ENCODE data around the gene DMBT1.
"Not testable (repeated sequence)": the region's sequence is repeated elsewhere in the genome, so short reads cannot be mapped to it uniquely, and the experiment has no call there.

DMBT1 gene

DNA sequence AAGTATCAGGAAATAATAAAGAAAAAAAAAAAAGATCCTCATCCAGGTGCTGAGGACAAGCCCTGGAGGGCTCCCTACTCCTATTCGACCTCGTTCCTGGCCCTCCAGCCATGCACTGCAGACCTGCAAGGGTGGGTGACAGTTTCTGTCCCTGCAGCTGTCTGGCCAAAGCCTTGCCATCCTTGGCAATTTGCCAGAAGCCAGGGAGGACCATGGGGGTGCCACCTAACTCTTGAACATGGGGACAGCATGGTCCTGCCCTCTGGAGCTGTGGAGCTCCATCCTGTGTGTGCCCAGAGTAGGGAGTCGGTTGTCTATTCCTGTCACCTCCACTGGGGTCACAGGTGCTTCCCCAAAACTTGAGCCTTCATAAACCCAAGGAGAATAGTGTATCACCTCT, 27.8 kb downstream of the DMBT1 start:
- no peak for DNase-seq

DNA sequence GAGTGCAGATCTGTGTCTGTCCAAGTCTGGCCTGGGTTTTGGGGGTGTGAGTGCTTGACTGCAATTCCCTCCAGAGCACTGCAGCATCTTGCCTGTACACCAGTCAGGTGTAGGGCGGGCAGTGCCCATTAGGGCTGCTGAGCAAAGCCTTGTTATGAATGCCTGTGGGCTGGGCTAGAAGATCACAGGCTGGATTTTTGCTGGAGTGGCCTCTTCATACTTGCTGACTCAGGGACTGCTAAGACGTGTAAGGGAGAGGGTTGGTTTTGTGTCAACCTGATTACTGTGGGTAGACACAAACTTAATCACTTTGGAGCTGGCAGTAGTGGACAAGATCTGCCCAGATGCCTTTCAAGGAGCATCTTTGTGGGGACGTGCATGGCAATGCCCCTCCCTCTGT, 29.6 kb downstream of the DMBT1 start:
- DNase-seq, result no peak

DNA sequence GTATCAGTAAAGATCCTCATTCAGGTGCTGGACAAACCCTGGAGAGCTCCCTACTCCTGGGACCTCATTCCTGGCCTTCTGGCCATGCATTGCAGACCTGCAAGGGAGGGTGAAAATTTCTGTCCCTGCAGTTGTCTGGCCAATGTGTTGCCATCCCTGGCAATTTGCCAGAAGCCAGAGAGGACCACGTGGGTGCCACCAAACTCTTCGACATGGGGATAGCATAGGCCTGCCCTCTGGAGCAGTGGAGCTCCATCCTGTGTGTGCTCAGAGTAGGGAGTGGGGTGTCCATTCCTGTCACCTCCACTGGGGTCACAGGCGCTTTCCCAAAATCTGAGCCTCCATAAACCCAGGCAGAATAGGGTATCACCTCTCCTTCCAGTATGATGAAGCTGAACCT, 31.2 kb downstream of the DMBT1 start:
- no peak for DNase-seq

- no peak for DNase-seq
Measured at GRCh38 chr10:122592161-122592560, 31.6 kb downstream of the DMBT1 start.

DNA sequence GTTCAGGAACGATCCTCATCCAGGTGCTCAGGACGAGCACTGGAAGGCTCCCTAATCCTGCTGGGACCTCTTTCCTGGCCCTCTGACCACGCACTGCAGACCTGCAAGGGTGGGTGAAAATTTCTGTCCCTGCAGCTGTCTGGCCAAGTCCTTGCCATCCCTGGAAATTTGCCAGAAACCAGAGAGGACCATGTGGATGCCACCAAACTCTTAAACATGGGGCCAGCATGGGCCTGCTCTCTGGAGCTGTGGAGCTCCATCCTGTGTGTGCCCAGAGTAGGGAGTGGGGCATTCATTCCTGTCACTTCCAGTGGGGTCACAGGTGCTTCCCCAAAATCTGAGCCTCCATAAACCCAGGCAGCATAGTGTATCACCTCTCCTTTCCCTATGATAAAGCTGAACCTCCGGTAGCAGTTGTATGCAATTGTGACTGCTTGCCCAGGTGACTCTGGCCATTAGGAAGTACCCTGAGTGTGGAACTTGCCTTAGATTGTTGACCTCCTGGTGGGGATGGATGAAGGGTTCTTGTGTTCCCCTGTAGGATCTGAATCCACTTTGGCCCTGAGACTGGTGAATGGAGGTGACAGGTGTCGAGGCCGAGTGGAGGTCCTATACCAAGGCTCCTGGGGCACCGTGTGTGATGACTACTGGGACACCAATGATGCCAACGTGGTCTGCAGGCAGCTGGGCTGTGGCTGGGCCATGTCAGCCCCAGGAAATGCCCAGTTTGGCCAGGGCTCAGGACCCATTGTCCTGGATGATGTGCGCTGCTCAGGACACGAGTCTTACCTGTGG, 57.1 kb downstream of the DMBT1 start:
- no peak for DNase-seq

GRCh38 chr10:122618461-122619165, 58.1 kb downstream of the DMBT1 start:
- DNase-seq, result no peak

GRCh38 chr10:122620961-122621360, 60.4 kb downstream of the DMBT1 start:
- not testable (repeated sequence) for DNase-seq

- DNase-seq, result no peak
Measured at GRCh38 chr10:122624546-122624945, 64.0 kb downstream of the DMBT1 start.

DNA sequence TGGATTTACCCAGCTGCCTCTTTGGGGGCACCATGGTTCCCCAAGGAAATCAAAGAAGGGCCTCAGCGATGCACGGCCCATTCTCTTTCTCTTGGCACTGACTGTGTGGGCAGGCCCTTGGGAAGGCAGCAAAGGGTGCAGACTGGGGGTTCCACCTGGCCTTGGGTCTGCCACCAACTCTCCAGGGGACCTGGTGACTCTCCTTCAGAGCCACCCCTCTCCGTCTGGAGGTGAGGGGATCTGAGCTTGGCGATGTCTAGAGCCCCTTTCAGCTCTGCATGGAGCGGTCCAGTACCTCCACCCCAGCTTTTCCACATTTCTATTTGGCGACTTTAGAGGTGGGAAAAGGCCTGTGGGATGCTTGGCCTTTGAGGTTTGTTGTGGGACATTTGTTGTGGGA, 70.0 kb downstream of the DMBT1 start:
- no peak for DNase-seq

DNA sequence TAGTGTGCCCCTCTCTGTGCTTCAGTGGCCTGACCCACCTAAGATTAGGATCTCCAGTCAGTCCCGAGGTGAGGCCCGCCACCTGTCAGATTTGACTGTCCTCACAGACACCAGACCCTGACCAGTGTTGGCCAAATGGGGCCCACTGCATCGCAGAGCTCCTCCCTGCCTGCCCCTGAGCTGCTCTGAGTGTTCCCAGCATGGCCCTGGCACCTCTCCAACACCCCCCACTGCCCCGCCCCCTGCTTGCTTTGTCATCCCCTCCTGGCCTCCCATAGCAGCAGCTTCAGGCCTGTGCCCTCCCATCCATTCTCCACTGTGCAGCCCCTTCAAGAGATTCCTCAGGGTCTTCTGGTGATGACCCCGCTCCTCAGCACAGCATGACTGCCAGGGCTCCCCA, 71.5 kb downstream of the DMBT1 start:
- DNase-seq, result no peak

DNA sequence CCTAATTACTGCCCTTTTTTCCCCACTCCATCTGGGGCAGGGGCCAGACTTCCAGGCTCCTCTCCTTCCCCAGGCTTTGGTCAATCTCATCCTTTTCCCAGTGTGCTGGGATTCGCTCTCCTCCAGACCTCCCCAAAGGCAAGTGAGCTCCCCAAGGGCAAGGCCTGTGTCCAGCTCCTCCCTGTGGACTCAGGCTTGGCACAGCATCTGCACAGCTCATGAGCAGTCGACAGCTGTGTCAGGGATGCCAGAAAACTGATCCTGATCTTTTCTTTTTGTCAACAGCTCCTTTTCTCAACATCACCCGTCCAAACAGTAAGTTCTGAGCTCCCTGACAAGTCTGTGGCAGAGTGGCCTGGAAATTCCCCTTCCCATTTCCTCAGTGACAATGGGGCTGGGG, 72.0 kb downstream of the DMBT1 start:
- no peak for DNase-seq

- DNase-seq, result no peak
Measured at GRCh38 chr10:122636953-122637352, 76.4 kb downstream of the DMBT1 start.

DNA sequence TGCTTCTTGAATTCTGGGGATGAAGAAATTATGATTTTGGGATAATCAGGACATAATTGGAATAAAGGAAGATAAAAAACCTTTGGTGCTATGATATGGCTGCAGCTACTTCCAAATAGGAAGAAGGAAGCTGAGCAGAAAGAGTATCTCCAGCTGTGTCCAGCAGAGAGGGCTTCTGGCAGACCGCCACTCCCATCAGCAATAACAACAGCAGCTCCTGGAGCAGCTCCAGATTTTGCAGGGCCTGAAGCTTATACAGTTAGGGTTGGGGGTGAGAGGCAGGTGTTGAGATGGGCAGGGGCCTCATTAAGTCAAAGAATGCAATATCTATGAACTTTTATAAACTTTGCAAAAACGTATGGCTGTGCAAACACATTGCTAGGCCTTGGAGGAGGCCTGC, 76.8 kb downstream of the DMBT1 start:
- DNase-seq, result no peak

DNA sequence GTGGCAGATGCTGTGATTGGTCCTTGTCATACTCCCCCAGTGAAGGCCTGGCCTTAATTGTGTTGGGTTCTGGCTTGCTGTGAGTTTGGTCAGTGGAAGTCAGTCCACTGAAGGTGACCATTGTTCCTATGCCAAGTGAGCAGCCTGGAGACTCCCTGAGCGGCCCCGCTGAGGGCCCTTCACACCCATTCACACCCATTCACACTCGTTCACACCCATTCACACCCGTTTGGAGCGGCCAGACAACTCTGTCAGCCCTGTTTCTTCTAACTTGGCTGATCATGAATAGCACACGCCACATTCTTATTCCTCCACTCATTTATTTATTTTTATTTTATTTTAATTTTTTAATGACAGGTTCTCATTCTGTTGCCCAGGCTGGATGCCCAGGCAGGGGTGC, 77.6 kb downstream of the DMBT1 start:
- DNase-seq, result no peak

- no peak for DNase-seq
Measured at GRCh38 chr10:122639801-122640200, 79.2 kb downstream of the DMBT1 start.

DNA sequence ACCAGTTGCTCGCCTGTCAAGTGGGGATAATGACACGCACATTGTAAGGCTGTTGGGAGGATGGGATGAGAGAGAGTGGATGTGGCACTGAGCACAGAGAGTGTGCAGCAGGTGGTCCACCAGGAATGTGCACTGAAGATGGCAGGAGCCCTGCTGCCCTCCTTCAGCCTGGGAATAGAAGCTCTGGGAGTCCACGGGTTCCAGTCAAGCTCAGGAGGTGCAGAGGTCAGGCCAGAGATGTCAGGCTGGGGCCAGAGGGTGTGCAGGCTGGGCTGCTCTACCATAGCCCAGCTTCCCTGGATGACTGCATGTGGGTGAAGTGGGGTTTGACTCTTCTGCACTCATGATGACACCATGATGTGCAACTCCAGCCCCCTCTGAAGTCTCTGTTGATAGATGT, 80.4 kb downstream of the DMBT1 start:
- no peak for DNase-seq

GRCh38 chr10:122642726-122643605, 82.4 kb downstream of the DMBT1 start:
- no peak for DNase-seq

- DNase-seq, result no peak
Measured at GRCh38 chr10:122643931-122644534, 83.5 kb downstream of the DMBT1 start.

- no peak for DNase-seq
Measured at GRCh38 chr10:122646511-122647382, 86.2 kb downstream of the DMBT1 start.

- DNase-seq, result no peak
Measured at GRCh38 chr10:122647383-122647968, 86.9 kb downstream of the DMBT1 start.

GRCh38 chr10:122648599-122649428, 88.3 kb downstream of the DMBT1 start:
- no peak for DNase-seq

All from effector CD8-positive, alpha-beta T cell (primary cell).